HEK293 (cell line): Measurements from ENCODE around the gene SLC37A3.

Source experiments
- CTCF ChIP-seq: fragments of 450-650 bp; formaldehyde crosslinking; IDR thresholded peaks from 2 replicates; pipeline ENCODE4 v1.5.1; 2016; ENCODE audit warnings: missing biosample characterization, missing genetic modification characterization
- KLF10 ChIP-seq: fragments of 450-650 bp; IDR thresholded peaks from 2 replicates; pipeline ENCODE4 v1.5.1; 2018; ENCODE audit warnings: missing biosample characterization, mild to moderate bottlenecking, missing genetic modification characterization
- OSR2 ChIP-seq: fragments of 450-650 bp; formaldehyde crosslinking; IDR thresholded peaks from 2 replicates; pipeline ENCODE4 v1.5.1; 2016; ENCODE audit warnings: missing biosample characterization, missing genetic modification characterization
- ZNF174 ChIP-seq: fragments of 450-650 bp; formaldehyde crosslinking; IDR thresholded peaks from 2 replicates; pipeline ENCODE4 v1.5.0; 2017; ENCODE audit warnings: missing biosample characterization, mild to moderate bottlenecking, missing genetic modification characterization
- ZNF223 ChIP-seq: fragments of 450-650 bp; formaldehyde crosslinking; IDR thresholded peaks from 2 replicates; pipeline ENCODE4 v1.5.1; 2016; ENCODE audit warnings: missing biosample characterization, missing genetic modification characterization
- ZNF510 ChIP-seq: fragments of 450-650 bp; formaldehyde crosslinking; IDR thresholded peaks from 2 replicates; pipeline ENCODE4 v1.5.1; 2018; ENCODE audit warnings: mild to moderate bottlenecking, missing genetic modification characterization, missing biosample characterization; ENCODE audit not compliant: insufficient replicate concordance
- ZSCAN23 ChIP-seq: fragments of 450-650 bp; formaldehyde crosslinking; IDR thresholded peaks from 2 replicates; pipeline ENCODE4 v1.5.1; 2016; ENCODE audit warnings: missing biosample characterization, missing genetic modification characterization

- TF ChIP-seq ZNF174 (no peak), ZNF223 (tag by site-specific recombination) (no peak), OSR2 (no peak), ZNF510 (tag by site-specific recombination) (no peak), CTCF (tag by site-specific recombination) (no peak), ZSCAN23 (tag by site-specific recombination) (no peak), KLF10 (tag by site-specific recombination) (no peak)
Observed at GRCh38 chr7:140310337-140311002, 87.9 kb downstream of the SLC37A3 start.
